Central memory CD4-positive, alpha-beta T cell (primary cell): ENCODE measurements around the gene NKX2-3.

Experiments used
- DNase-seq: peaks from one replicate; pipeline ENCODE4 v3.0.0; 2022
- total RNA-seq, 3 experiments: gene quantifications; one replicate each; lab custom pipeline; 2026; lab: John Stamatoyannopoulos, UW

Gene NKX2-3
- 0 reads per million in 3 experiments for total RNA-seq

DNA sequence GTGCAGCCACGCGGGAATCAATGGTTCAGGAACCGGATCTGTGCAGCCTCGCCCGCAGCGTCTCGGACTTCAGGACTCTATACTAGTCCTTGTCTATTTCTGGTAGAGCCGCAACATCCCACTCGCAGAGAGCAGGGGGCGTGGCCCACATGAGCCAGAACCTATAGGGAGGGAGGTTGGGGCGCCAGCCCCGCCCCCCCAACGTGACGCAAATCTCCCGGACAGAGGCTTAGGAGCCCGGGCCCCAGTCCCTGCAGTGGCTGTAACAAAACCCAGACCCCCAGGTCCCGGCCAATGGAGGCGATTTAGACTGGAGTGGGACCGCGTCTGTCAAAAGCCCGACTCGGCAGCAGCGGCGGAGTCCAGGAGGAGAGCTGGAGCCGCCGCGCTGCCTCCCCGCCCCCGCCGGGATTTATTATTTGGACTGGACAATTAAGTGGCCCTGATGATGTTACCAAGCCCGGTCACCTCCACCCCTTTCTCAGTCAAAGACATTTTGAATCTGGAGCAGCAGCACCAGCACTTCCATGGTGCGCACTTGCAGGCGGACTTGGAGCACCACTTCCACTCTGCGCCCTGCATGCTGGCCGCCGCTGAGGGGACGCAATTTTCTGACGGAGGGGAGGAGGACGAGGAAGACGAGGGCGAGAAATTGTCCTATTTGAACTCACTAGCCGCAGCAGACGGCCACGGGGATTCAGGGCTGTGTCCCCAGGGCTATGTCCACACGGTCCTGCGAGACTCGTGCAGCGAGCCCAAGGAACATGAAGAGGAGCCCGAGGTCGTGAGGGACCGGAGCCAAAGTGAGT lies at the start of gene NKX2-3:
Gene NKX2-3 (plus strand): TSS at position 256 of the 809 bp plus-strand sequence. CDS start 190 bp downstream, at position 446.
- no peak for DNase-seq

DNA sequence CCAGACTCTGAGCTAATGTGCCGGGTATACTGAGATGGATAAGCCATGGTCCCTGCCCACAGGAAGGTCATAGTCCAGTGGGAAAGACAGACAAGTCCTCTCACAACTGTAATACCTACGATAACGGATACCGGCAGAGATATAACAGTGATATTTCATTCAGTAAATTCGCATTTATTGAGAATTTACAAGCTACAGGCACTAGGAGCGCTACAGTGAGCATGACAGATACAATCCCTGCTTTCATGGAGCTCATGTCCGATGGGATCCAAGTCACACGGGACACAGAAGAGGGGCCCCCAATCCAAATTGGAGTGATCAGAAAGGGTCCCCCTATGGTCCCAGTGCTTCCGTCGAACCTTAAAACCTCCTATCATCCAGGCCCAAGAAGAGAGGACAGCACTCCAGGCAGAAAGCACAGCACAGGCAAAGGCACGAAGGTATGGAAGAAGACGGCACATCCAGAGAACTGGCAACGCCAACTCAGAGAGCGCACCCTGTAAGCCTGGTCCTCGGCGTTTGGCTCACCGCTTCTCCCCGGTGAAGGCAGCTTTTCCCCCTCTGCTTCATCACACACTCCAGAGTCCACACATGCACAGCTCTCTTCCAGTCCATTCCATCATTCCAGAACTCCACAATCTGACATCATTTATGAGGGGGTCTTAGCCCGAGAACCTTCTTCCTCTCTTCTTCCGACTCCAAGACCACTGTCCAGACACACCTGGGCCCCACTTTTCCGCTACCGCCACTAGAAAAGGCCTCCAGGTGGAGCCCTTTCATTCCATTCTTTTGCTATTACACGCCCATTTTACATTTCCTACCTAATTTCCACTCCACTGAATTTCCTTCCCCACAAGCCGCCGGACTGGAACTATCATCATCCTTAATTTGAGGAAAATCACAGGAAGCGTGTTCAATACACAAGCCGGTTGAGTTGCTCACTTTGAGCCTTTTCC lies 47.8 kb upstream of the NKX2-3 start:
- DNase-seq, result no peak

DNA sequence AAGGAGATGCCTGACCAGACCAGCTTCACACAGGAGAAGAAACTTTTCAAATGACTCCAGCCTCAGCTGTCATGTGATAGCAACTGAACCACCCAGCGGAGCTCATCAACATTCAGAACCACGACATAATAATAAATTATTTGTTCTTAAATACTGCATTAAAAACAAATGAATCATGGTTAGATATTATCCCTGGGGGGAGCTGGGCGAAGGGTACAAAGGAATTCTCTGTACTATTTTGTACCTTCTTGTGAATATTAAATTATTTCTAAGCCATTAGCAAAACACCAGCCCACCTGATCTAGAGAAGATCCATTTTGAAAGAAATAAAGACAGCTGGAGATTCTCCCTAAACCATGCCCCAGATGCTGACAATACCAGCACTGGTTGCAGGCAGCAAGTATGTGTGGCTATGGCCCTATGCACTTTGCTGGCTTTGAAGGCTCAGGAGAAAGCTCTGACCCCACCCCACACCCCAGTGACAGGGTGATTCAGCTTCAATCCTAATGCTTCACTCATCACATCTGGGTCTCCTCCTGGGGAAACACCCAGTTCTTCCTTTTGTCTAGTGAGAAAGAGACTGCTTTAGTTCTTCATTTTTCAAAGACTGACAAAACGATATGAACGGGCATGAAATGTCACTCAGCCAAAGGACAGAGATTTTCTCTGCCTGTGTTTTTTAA lies 45.5 kb upstream of the NKX2-3 start:
- DNase-seq, result no peak

DNA sequence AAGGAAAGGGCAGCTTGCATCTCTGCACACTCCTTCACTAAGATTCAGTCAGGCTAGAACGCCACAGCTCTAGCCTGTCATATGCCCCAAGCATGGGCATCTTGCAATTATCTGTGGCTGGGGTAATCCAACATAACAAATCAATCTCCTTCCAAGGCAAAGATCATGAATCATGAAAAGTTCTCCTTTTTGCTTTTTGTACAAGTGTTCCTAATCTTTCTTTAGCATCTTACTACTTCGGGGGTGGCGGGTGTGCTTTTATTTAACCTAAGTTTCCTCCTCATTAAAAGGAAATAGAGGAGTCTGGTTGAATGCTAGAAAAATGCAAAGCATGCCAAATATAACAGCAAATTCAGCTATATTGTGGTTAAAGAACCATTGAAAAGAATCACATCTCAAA lies 43.5 kb upstream of the NKX2-3 start:
- DNase-seq, result no peak

DNA sequence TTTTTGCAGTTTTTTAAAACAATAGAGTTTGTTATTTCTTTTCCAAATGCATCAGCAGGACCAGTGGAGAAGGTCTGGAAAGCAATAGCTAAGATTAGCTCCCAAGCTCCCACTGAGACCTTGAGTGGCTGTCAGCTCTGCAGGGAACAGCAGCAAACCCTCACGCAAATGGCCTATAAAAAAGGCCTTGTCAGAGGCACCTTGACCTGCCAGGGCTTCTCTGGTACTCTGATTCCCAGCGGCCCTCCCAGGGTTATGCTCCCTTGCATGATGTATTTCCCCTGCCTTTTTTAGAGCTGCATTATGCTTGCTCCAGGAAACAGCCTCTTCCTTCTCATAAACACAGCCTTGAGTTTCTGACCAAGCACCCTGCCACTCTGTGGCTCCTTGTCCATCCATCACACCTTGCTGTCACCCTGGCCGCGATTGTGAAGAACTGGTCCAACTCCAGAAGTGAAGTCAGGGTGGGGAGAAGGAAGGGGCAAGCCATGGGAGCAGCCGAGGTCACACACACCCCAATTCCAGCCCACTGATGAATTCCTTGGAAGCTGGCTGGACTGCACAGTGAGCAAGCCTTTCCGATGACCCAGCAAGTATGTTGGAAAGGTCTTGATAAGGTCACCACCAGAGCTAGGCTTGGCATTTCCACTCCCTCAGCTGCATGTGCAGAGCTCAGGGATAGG lies 35.3 kb upstream of the NKX2-3 start:
- DNase-seq, result no peak

DNA sequence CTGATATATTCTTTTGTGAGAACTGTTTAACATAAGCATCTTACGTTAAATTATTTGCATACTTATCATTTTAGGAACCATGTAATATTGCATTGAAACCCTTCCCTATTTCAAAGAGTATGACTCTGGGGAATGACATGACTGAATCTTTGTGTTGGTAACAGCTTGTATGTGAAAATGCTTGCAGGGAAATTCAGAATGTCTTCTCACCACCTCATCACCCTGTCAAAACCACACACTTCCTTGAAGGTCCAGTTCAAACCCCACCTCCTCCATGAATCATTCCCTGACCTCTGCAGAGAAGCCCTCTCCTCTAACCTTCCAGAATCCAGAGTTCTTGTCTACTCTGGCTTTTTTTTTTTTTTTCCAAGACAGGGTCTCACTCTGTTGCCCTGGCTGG lies 26.3 kb upstream of the NKX2-3 start:
- DNase-seq, result no peak

DNA sequence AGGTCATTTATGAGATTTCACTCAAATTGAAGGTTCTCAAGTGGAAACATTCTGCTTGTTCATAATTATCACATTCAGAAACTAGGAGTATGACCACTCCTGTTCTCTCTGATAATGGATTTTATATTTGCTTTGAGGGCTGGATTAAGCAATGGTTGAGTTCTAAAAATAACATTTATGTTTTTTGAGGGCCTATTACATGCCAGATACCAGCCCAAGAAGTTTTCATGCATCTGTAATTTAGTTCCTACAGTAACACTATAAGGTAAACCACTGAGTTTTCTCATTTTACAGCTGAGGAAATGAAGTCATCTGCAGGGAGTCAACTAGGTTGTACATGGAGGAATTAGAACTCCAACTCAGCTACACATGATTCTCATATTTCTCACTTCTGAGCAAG lies 25.5 kb upstream of the NKX2-3 start:
- DNase-seq, result no peak

DNA sequence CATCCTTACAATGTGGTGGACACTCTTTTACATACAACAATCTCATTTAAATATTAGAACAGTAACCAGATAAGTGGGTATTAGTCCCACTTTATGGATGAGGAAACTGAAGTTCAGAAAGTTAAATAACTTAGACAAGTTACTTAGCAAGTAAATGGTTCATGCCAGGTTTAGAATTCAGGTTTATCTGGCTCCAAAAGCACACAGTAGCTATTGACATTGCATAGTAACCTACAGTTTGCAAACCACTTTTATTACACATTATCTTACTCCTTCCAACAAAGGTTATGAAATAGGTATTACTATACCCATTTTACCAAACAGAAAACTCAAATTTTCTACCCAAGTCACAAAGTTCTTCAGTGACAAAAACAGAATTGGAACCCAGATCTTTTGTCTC lies 19.7 kb upstream of the NKX2-3 start:
- DNase-seq, result no peak

DNA sequence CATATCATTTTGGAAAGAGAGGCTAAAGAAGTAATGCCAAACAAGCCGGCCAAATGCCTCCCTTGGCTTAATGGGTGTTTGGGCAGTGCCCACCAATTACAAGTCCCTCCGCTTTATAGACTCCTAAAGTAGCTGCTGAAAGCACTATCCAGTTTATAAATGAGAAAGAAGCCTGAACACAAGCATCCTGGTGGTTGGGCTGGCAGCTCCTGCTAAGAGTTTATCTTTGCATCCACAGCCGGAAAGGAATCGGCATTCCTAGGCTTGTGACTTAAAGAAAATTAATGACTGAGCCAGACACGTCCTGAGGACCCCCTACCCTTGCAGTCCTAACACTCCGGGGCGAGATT lies 13.1 kb upstream of the NKX2-3 start:
- DNase-seq, result no peak

DNA sequence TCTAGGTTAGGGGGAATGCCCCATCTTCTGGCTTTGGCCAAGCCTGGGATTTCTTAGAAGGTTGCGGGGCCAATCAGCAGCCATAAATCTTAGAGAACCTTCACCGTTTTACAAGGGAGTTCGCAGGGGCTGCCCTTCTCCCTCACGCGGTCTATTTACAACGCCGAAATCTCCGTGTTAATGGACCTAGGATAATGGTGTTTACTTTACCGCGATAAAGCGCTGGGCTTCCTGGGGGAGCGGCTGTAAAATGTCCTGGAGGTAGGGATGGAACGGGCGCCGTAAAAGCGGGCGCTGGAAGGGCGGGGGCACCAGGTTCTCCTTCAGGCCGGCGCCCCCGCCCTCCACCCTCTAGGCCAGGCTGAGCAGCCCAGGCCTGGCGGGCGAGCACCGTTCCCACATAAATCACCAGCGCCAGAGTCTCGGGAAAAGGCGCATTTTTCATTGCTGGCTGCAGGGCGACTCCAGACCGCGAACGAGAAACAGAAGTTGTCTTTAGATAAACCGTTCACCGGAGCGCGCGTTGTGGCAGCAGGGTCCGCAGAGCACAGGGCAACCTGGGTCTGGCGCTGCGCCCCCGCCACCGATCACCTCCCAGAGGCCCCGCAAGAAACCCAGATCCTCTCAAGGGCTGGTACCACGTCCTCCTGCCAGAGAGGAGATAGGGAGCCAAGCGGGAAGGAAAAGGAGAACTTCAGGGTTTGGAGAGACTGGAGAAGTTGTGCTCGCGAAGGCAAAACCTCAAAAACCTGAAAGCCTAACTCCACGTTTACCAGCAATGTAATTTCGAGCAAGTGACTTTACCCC lies 12.5 kb upstream of the NKX2-3 start:
- DNase-seq, result no peak

DNA sequence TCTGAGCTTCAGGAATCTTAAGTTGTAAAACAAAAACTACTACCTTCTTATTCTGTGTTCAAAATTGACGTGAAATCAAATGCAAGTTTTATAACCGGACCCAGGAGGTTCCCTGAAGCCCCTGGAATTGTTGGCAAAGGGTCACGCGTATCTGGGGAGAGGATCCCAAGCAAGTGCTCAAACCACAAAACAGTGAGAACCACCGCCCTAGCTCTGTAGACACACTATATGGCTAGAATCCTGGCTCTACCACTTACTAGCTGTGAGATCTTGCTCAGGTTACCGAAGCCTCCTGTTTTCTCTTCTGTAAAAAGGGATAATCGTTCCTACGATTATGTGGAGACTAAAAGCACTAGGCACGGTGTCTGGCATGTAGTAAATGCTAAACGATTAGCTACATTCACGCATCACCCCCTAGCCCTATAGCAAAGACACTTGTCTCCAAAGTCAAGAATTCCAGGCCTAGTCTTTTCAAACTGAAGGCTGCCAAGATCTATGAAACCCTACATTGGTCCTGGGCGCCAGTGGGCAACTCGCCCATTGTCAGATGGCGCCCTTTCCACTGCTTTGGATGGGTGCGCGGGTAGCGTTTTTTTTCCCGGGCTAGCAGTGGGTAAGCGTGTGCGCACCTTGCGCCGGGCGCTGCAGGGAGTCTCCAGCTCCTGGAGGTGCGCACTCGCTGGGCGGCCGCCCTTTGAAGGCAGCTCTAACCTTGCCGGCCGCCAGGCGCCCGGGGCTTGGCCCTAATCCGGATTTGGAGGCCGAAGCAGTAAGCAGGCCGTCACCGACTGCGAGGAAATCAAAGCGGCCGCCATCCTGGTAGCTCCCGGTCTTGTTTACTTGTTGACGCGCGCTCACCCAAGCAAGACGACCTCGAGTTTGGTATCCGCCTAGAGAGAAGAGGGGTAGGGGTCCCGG lies 11.6 kb upstream of the NKX2-3 start:
- DNase-seq, result no peak

DNA sequence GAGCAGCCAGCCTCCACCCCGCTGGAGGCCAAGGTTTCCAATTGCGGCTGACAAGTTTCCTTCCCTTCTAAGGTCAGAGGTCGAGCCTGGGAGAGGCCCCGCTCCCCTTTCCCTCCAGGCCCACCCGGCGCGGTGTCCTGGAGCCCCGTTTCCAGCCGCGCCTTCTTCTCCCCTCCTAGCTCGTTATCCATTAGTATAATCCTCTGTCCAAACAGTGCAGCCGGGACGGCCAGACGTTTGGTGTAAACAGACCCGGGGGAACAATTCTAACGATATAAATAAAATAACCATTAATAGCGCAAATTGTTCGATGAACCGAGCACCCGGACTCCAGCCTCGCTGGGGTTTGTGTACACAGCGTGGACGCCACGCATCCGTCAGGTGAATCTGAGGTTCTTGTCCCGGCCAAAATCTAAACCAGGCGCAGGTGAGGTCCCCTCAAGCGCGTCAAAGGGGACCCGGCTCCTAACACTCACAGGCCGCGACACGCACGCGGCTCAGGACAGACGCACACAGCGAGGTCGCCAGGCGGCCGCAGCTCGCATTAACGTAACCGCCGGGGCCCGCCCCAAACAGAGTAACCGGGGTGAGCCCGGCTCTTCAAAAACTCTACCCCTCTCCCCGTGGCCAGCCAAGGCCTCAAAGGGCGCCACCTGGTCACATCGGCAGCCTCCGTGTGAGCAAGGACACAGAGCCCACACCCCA lies 10.8 kb upstream of the NKX2-3 start:
- no peak for DNase-seq

DNA sequence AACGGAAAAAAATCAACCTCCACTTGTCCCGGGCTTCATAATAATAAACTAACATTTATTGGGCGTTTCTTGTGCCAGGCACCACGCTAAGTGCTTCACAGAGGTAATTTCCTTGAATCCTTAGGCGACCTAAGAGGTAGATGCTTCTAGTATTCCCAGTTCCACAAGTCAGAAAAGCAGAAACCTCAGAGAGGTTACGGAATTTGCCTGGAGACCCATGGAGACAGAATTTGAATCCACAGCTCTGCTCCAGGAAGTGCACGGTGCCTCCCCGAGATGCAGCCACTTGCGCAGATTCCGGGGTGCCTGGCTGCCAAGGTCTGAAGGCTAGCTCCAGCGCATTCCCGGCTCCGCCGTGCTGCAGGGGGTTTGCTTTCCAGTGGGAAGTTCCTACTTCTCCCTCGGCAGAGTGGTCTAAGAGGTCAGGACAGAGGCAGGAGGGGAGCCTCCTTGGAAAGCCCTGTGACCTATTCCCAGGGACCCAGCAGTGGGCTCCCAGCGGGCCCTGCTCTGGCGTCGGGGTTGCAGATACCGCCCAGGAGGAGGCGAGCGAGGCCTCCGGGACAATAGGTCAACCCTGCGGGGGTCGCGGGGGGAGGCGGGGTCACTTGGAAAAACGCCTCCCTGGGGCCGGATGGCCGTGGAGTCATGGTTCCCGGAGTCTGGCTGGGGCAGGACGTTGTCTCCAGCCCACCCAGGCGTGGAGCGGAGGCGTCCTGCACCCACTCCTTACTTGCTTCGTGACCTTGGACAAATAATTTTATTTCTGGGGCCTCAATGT lies 10.1 kb upstream of the NKX2-3 start:
- no peak for DNase-seq

DNA sequence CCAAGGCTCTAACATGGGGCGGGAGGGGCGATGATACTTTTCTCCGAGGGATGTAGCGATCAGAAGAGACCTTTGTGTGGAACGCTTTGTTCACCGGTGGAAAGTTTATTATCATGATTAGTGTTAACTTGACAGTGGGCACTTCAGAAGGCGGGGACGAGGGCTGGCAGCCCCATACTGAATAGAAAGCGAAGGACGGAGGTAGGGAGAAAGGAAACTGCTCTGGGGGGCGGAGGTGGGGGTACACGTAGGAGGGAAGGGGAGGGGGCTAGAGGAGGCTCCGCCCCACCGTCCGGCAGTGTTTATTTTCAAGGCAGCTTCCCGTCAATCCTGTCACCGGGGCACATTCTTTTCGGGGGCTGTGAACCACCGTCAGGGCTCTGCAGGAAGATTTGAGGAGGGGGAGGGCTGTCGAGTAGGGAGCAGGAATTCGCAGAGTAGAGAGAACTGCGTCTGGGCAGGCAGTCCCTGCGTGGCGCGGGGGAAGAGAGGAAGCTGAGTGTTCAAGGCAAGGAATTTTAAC lies 9.4 kb upstream of the NKX2-3 start:
- no peak for DNase-seq

DNA sequence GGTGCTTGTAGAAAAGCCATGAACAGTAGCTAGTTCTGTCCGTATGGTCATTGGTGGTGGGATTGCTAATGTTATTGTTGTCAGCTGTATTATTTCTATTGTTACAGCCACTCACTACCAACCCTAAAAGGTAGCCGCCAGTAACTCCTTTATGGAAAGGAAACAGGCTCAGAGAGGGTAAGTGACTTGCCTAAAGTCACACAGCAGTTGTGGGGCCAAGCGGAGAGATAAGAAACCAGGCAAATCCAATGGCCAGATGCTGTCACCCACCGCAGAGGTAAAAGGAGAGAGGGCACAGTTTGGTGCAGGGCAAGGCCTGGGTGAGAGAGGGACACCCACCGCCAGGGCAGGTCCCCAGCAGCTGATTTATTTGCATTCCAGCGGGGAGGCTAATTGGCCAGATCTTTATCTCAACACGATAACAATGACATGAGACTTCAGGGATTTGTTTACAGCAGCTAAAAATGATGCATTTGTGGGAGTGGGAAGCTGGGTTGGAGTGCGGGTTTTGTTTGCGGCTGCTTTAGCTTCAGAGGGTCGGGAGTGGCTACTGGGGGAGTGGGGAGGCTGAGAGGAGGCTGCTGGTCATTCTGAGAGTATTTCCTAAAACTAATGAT lies 8.6 kb upstream of the NKX2-3 start:
- DNase-seq, result no peak

DNA sequence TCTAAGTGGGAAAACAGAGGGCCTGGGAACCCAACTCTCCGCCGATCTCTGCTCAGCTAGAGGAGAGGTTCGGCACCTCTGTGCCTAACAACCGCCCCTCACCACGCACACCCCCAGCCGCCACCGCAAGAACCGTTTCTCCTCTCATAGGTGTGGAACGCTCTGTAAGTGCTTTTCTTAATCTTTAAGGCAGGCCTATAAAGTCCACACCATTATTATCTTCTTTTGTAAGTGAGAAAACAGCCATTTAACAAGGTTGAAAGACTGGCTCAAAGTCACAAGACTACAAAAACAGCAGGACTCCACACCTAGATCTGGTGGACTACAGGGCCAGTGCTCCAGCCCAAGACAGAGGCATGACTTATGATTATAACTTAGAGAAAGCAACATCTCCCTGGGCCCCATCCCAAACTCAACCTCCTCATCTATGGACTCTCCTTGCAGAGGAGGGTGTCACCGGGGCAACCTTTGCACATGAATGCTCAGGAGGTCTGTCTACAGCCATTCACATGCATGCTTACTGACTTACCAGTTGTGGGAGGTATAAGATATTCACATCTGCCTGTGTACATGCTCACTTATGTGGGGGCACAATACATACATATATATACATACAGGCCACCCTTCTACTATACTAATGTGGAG lies 7.9 kb upstream of the NKX2-3 start:
- no peak for DNase-seq

DNA sequence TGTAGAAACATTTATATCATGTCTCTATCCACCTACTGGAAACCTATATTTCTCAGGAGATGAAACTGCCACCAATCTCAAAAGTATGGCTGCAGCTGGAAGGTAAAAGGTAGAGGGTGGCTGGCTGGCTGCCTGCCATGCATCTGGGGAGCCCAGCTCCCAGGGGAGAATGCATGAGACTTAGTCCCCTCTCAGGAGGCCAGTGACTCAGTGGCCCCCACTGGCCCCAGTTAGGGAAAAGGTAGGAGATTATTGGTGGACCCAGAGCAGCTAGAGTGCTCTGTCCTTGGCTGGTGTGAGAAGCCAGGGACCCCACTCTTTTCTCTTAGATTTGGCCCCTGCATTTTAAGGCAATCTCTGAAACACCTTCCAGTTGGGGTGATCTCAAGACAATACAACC lies 6.8 kb upstream of the NKX2-3 start:
- no peak for DNase-seq
